ENCODE measurements around the gene CDK6. TPM values are rescaled to one million over a fixed set of nuclear protein-coding genes. Genes with fewer than 3 reads are reported as not detected.

Gene CDK6
- total RNA-seq, 1 experiment from 2014 or later: 10.5 TPM

- Histone ChIP-seq H3K4me3 (ENCODE audit: low read depth, low read length, poor library complexity, severe bottlenecking) (no peak overlapping the region), H3K27ac (ENCODE audit: low read depth, low read length, poor library complexity, severe bottlenecking) (no peak overlapping the region), H3K27me3 (replicated peaks; ENCODE audit: insufficient read depth, low read depth, low read length, poor library complexity) (no peaks in the 10 kb centered on the region), H3K9me3 (ENCODE audit: low read depth, low read length, poor library complexity, severe bottlenecking) (peaks cover 23% of the 10 kb centered on the region), H3K36me3 (ENCODE audit: insufficient read depth, low read length, poor library complexity, severe bottlenecking) (no peaks in the 10 kb centered on the region), H3K4me1 (ENCODE audit: insufficient read depth, low read length, poor library complexity, severe bottlenecking) (peaks cover 10% of the 10 kb centered on the region)
- intact Hi-C loops (cut with micrococcal nuclease; ENCODE audit: unreplicated experiment): no loop called here
- no TSS peak for BruUV-seq (replicated peaks)
- TF ChIP-seq CTCF (conservative IDR thresholded peaks at IDR 0.05; ENCODE audit: low read depth, low read length): no peak
- no peak for TF ChIP-seq EZH2 (IDR thresholded peaks at IDR 0.05; ENCODE audit: borderline replicate concordance, low read depth, low read length, poor library complexity, severe bottlenecking)
- ChIA-PET CTCF (no interaction called here), POLR2A (ENCODE audit: low non-redundant PET) (no interaction called here)
- no peak for DNase-seq (ENCODE audit: low spot score)
These were observed 50.5 kb downstream of the CDK6 start for GRCh38 chr7:92785923-92786322.

- Histone ChIP-seq H3K27me3 (replicated peaks; ENCODE audit: insufficient read depth, low read depth, low read length, poor library complexity) (no peaks in the 10 kb centered on the region), H3K36me3 (ENCODE audit: insufficient read depth, low read length, poor library complexity, severe bottlenecking) (no peaks in the 10 kb centered on the region), H3K27ac (ENCODE audit: low read depth, low read length, poor library complexity, severe bottlenecking) (no peak overlapping the region), H3K9me3 (ENCODE audit: low read depth, low read length, poor library complexity, severe bottlenecking) (peaks cover 17% of the 10 kb centered on the region), H3K4me1 (ENCODE audit: insufficient read depth, low read length, poor library complexity, severe bottlenecking) (peaks cover 14% of the 10 kb centered on the region), H3K4me3 (ENCODE audit: low read depth, low read length, poor library complexity, severe bottlenecking) (no peak overlapping the region)
- BruUV-seq (replicated peaks): no TSS peak
- TF ChIP-seq EZH2 (IDR thresholded peaks at IDR 0.05; ENCODE audit: borderline replicate concordance, low read depth, low read length, poor library complexity, severe bottlenecking) (no peak), CTCF (conservative IDR thresholded peaks at IDR 0.05; ENCODE audit: low read depth, low read length) (no peak)
- CTCF ChIA-PET: no interaction called here
- POLR2A ChIA-PET (ENCODE audit: low non-redundant PET): no interaction called here
- intact Hi-C loops (cut with micrococcal nuclease; ENCODE audit: unreplicated experiment): no loop called here
- no peak for DNase-seq (ENCODE audit: low spot score)
These were observed 51.4 kb downstream of the CDK6 start for GRCh38 chr7:92784935-92785334.

GRCh38 chr7:92783260-92784201 is 52.8 kb downstream of the CDK6 start:
- Histone ChIP-seq H3K4me1 (ENCODE audit: insufficient read depth, low read length, poor library complexity, severe bottlenecking) (peaks cover 14% of the 10 kb centered on the region), H3K36me3 (ENCODE audit: insufficient read depth, low read length, poor library complexity, severe bottlenecking) (no peaks in the 10 kb centered on the region), H3K4me3 (ENCODE audit: low read depth, low read length, poor library complexity, severe bottlenecking) (no peak overlapping the region), H3K9me3 (ENCODE audit: low read depth, low read length, poor library complexity, severe bottlenecking) (peaks cover 7% of the 10 kb centered on the region), H3K27ac (ENCODE audit: low read depth, low read length, poor library complexity, severe bottlenecking) (no peak overlapping the region), H3K27me3 (replicated peaks; ENCODE audit: insufficient read depth, low read depth, low read length, poor library complexity) (no peaks in the 10 kb centered on the region)
- CTCF ChIA-PET: no interaction called here
- intact Hi-C loops (cut with micrococcal nuclease; ENCODE audit: unreplicated experiment): no loop called here
- BruUV-seq (replicated peaks): no TSS peak
- no peak for DNase-seq (ENCODE audit: low spot score)
- no peak for TF ChIP-seq EZH2 (IDR thresholded peaks at IDR 0.05; ENCODE audit: borderline replicate concordance, low read depth, low read length, poor library complexity, severe bottlenecking)
- TF ChIP-seq CTCF (conservative IDR thresholded peaks at IDR 0.05; ENCODE audit: low read depth, low read length): no peak
- POLR2A ChIA-PET (ENCODE audit: low non-redundant PET): no interaction called here

Measured in A673 (cell line).